NCI-H1436 (cell line): Measurements from ENCODE around the gene SLC41A3.
A peak's percentile ranks its signal among the peaks of the same experiment; 100 is the strongest.
"Not testable (repeated sequence)": the region's sequence is repeated elsewhere in the genome, so short reads cannot be mapped to it uniquely, and the experiment has no call there.

Source experiments
- DNase-seq: peaks from one replicate; lab custom pipeline; 2025; lab: John Stamatoyannopoulos, UW

The SLC41A3 gene

GRCh38 chr3:126002189-126002588 is 81.7 kb downstream of the SLC41A3 start:
- no peak for DNase-seq

GRCh38 chr3:125996751-125997150 is 87.2 kb downstream of the SLC41A3 start:
- DNase-seq: not testable (repeated sequence)

GRCh38 chr3:125990253-125990970 is 93.5 kb downstream of the SLC41A3 start:
- DNase-seq: peak; percentile 89

DNA sequence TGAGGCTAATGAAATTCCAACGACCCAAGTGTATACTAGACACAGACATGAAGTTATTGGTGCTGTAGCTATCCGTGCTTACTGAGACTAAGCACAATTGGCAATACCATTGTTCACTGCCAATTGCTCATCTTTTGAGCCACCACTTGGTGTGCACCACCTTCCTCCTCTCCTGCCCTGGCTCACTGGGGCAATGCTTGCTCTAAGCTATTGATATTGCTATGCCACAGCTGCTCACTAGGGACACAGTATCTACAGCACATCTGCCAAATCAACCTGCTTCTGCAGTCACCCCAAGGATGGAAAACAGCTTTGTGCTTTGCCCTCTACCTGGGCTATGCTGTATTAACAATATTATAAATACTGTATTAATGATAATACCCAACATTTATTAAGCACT is 99.0 kb downstream of the SLC41A3 start:
- DNase-seq: not testable (repeated sequence)

DNA sequence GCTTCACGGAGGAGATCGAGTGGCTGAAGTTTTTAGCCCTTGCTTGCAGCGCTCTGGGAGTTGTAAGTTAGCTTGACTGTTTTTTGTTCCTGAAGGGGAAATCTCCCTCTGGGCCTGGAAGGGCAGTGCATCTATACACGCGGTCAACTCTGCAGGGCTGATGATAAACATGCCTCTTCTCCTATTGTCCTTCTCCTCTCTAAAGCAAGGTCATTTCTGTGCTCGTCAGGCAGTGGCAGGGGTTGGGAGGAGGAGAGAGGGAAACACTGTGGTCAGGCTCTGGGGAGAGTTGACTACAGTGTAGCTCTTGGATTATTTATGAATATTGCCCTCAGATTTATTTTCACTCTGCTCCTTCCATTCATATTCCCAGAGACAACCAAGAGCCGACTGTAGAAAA is 106.8 kb downstream of the SLC41A3 start:
- DNase-seq: not testable (repeated sequence)

- not testable (repeated sequence) for DNase-seq
Measured at GRCh38 chr3:125976003-125976390, 107.9 kb downstream of the SLC41A3 start.

GRCh38 chr3:125975245-125976002 is 108.5 kb downstream of the SLC41A3 start:
- DNase-seq: not testable (repeated sequence)

- DNase-seq: peak; percentile 7
Measured at GRCh38 chr3:125971997-125972944, 111.7 kb downstream of the SLC41A3 start.

- DNase-seq: not testable (repeated sequence)
Measured at GRCh38 chr3:125968701-125969592, 115.0 kb downstream of the SLC41A3 start, which contains the start of gene ROPN1B. TSS of gene ROPN1B (plus strand) at chr3:125969178. CDS start at chr3:125972055, 2,877 bp downstream.

DNA sequence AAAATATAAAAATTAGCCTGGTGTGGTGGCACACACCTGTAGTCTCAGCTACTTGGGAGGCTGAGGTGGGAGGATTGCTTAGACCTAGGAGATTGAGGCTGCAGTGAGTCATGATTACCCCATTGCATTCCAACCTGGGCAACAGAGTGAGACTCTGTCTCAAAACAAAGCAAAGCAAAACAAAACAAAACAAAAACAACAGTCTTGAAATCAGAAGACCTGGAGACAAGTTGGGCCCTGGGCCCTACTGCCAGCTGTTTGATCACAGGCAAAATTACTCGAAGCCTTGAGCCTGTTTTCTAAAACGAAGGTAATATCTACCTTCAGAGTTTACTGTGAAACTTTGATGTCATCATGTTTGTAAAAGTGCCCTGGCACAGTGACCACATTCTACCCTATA is 115.8 kb downstream of the SLC41A3 start:
- DNase-seq: not testable (repeated sequence)

- no peak for DNase-seq
Measured at GRCh38 chr3:125967156-125967555, 116.8 kb downstream of the SLC41A3 start.

DNA sequence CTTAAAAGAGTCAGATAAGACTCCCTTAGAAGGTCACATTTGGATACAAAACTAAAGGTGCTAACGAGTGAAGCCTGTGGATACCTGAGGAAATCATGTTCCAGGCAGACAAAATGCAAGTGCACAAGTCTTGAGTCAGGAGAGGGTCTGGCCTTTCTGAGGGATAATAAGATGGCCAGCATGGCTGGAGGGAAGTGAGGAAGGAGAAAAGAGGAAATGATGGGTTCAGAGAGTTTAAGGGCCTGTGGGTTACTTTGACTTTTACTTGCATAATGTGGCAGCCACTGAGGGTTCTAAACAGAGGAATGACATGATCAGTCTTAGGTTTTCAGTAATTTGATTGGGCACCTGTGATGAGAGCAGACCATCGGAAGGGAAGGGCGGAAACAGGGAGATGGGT is 118.4 kb downstream of the SLC41A3 start:
- no peak for DNase-seq

DNA sequence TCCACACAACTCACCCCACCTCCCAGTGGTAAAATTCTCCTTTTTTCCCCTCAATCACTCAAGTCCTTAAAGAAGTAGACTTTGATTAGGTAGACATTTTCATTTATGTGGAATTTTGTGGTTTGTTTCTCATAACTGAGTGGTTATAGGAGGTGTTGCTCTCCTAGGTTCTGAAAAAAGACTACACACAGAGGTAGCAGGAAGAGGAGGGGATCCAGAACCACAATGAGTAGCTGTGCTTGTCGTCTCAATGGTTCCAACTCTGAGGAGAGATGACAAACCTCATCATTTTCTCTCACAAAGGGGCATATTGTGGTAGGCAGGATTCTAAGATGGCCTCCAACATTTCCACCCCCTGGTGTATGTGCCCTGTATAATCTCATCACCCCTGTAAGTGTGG is 120.1 kb downstream of the SLC41A3 start:
- DNase-seq: not testable (repeated sequence)

DNA sequence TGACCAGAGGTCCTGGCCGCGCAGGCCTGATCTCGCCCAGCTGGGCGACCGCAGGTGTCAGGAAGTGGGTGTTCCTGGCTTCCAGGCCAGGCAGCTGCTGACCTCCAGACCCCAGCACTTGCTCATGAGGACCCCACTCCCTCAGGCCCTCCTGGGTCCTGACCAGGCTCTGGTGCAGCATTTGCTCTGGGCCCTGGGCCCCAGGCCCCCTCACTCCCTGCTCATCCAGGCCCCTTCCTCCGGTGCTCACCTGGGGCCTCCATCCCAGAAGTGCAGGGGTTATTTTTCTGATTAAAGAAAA is 122.7 kb downstream of the SLC41A3 start:
- no peak for DNase-seq

DNA sequence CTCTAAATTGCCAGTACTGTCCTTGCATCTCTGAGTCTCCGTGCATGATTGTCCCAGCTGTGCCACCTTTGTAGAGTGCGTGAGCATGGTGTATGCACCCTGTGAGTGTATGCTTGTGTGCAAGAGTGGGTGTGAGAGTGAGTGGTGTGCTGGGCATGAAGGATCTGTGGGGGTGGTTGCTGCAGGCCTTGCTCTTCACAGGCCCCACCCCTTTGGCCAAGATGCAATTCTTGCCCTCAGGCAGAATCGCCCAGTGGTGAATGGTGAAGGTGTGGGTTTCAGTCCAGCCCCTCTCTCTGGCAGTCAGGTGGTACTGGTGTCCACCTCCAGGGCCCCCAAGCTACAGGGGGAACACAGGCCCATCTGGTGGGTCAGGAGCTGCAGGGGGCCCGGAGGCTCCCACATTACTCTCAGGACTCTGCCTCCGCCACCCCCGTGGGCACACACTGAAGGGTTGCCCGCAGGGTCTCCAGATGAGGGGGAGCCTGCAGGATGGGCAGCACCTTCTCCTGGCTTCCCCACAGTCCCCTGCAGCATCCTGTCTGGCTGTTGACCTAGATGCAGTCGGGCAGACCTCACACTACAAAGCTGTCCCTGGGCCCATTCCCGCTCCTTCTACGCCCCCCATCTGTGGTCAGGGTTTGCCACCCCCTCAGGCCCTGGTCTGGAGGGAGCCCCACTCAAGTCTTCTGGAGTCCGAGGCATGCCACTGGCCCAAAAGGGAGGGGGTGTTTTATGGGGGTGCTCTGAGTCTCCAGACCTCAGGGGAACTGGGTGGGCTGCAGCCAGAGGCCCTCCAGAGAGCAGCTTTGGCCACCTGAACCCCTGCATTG is 123.3 kb downstream of the SLC41A3 start:
- DNase-seq: no peak

DNA sequence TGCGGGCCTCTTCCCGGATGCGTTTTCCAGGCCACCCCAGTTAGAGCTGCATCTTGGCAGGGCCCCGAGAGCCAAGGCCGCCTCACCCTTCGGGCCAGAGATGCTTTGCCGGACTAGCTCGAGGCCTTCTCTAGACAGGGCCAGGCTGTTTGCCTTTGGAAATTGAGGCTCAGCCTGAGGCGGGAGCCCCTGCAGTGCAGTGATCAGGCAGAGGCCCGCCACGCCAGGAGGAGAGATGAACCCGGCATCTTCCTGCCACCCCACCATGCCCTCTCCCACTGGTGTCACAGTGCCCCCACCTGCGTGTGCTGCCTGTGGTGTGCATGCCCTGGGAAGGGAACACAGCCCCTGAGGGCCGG is 123.9 kb downstream of the SLC41A3 start:
- DNase-seq: no peak

DNA sequence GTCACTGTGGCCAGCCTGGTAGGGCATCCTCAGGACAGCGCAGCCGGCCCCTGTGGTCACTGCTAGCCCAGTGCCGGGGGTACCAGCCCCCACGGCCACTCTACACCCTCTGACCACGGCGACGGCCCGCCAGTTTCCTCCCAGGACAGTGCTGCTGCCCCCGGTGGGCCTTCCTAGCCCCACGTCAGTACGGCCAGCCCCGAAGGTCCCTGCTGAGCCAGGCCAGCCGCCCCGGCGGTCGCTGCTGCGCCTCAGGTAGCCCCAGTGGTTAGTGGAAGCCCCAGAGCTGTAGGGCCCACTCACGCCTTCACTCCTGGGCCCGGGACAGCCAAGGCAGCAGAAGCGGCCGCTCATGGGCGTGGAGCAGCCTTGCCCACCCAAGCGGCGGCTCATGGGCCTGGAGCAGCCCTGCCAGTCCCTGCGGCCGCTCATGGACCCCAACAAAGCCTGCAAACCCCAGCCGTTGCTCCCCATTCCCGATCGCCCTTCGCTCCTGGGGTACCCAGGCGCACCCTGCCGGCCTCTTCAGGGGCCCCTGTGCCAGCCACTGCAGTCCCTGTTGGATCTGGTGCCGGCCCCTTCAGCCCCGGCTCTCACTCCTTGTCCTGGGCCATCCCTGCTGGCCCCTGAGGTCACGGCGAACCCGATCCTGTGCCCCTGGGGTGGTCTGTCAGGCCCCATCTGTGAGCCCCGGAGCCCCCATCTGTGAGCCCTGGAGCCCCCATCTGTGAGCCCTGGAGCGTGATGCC is 124.4 kb downstream of the SLC41A3 start:
- DNase-seq: no peak

DNA sequence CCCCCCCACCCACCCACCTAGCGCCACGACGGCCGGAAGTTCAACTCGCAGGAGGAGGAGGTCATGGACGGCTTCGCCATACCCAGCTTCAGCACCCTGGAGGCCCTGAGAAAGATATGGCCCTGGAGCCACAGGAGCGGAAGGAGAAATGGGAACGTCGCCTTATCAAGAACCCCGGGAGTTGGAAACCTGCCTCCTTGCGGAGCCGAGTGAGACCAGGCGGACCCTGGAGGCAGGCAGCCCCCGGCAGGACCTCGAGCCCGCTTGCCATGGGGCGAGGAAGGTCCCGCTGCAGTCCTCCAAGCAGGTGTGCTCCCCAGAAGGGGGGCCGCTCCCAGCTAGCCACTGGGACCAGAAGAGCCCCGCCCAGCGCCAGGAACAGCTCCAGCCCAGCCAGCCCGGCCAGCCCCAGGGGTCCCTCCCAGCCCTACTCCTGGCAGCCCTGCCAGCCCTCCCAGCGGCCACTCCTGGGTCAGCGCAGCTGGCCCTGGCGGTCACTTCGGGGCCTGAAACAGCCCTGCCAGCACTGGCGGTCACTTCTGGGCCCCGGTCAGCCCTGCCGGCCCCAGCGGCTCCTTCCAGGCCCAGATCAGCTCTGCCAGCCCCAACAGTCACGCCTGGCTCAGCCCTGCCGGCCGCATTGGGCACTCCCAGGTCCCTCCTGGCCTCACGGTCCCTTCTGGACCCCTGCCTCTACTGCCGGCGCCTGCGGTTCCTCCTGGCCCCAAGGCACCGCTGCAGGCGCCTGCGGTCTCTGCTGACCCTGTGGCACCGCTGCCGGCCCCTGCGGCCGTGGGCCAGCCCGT is 125.2 kb downstream of the SLC41A3 start:
- DNase-seq: no peak
